ENCODE results near the gene REM1. TPM values are rescaled to one million over a fixed set of nuclear protein-coding genes. Genes with fewer than 3 reads are reported as not detected.

Gene REM1
- total and polyA plus RNA-seq, 2 of the 13 experiments (the other 11 are each of a cell fraction or from before 2014, with no cell fraction given): not detected

GRCh38 chr20:31494131-31494530 is 19.0 kb downstream of the REM1 start (continued):
- TF ChIP-seq CCAR2 (optimal IDR thresholded peaks at IDR 0.05; ENCODE audit: low read depth, low read length): peak; percentile 33
- TF ChIP-seq CTCF (CRISPR knock-in tag; IDR thresholded peaks at IDR 0.05): peak; percentile 63
- 0 out of 2 replicates have a peak, but pooled peaks have one; percentile 7 for TF ChIP-seq ATF7 (IDR thresholded peaks at IDR 0.05)
- no peak for TF ChIP-seq ATF7 (CRISPR knock-in tag; IDR thresholded peaks at IDR 0.05)
- TF ChIP-seq CEBPB (IDR thresholded peaks at IDR 0.05; ENCODE audit: borderline replicate concordance, low read depth, low read length): peak; percentile 35; the same call in 1 of the 2 replicates

- Histone ChIP-seq H3K9ac (ENCODE audit: insufficient read depth, low read depth, low read length) (no peak overlapping the region), H3K27ac (ENCODE audit: extremely low read length, insufficient read depth, low read length) (no peak overlapping the region), H3K9me3 (ENCODE audit: low read length) (no peaks in the 10 kb centered on the region), H3K36me3 (replicated peaks in 1 of 2; ENCODE audit: control insufficient read depth in 1 of 2, insufficient read depth in 2 of 2, low read length in 2 of 2) (no peaks in the 10 kb centered on the region), H3K4me1 (ENCODE audit: insufficient read depth, low read length) (no peaks in the 10 kb centered on the region), H3K79me2 (ENCODE audit: insufficient read depth, low read length) (no peaks in the 10 kb centered on the region), H3K27me3 (ENCODE audit: control insufficient read depth in 1 of 2, insufficient read depth in 2 of 2, low read length in 2 of 2) (peaks cover 6 to 26% of the 10 kb centered on the region in 2 experiments; a peak in 2 of 5 replicates), H3K4me3 (replicated peaks in 1 of 3; ENCODE audit: insufficient read depth in 1 of 3, low read depth in 2 of 3, low read length in 3 of 3) (no peak overlapping the region), H2AFZ (ENCODE audit: low read length) (no peak overlapping the region), H3K4me2 (ENCODE audit: low read depth, low read length) (no peak overlapping the region), H4K20me1 (ENCODE audit: insufficient read depth, low read length) (no peaks in the 10 kb centered on the region)
- POLR2A ChIA-PET: no interaction called here
- intact Hi-C loops (cut with micrococcal nuclease; ENCODE audit: unreplicated experiment) (no loop called here), in situ Hi-C loops (cut with HindIII; ENCODE audit: extremely low pct_ligation_motif_present, low pct_unique_long_range_greater_than_20kb) (loop anchor here (5.0 kb wide), 2 partner anchors 35 to 85 kb away; no protein-coding TSS in a partner anchor)
- CTCF ChIA-PET (ENCODE audit: low intra/inter-chr PET ratio, low total read pairs): no interaction called here
- ATAC-seq: no peak
- FAIRE-seq: no peak
- no peak for DNase-seq (ENCODE audit: low spot score)
- BruUV-seq (replicated peaks): no TSS peak
- WGBS (ENCODE audit: low lambda C conversion rate): 6% methylated on average over 15 of the region's 15 CpGs
- TF ChIP-seq ZNF816 (CRISPR knock-in tag; IDR thresholded peaks at IDR 0.05; ENCODE audit: borderline replicate concordance): no peak
- TF ChIP-seq FOXC1 (CRISPR knock-in tag; IDR thresholded peaks at IDR 0.05; ENCODE audit: borderline replicate concordance): no peak
- no peak for TF ChIP-seq HNRNPUL1 (IDR thresholded peaks at IDR 0.05; ENCODE audit: low read depth, low read length)
- no peak for TF ChIP-seq CAMTA2 (CRISPR knock-in tag; IDR thresholded peaks at IDR 0.05; ENCODE audit: borderline replicate concordance)
- TF ChIP-seq ZNF34 (CRISPR knock-in tag; IDR thresholded peaks at IDR 0.05; ENCODE audit: borderline replicate concordance): no peak
- TF ChIP-seq, protein P1, sequence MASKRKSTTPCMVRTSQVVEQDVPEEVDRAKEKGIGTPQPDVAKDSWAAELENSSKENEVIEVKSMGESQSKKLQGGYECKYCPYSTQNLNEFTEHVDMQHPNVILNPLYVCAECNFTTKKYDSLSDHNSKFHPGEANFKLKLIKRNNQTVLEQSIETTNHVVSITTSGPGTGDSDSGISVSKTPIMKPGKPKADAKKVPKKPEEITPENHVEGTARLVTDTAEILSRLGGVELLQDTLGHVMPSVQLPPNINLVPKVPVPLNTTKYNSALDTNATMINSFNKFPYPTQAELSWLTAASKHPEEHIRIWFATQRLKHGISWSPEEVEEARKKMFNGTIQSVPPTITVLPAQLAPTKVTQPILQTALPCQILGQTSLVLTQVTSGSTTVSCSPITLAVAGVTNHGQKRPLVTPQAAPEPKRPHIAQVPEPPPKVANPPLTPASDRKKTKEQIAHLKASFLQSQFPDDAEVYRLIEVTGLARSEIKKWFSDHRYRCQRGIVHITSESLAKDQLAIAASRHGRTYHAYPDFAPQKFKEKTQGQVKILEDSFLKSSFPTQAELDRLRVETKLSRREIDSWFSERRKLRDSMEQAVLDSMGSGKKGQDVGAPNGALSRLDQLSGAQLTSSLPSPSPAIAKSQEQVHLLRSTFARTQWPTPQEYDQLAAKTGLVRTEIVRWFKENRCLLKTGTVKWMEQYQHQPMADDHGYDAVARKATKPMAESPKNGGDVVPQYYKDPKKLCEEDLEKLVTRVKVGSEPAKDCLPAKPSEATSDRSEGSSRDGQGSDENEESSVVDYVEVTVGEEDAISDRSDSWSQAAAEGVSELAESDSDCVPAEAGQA (IDR thresholded peaks at IDR 0.05; ENCODE audit: low read depth): no peak
- TF ChIP-seq, protein P1 (CRISPR knock-in tag; IDR thresholded peaks at IDR 0.05; ENCODE audit: borderline replicate concordance): no peak
- TF ChIP-seq FOXP1 (IDR thresholded peaks at IDR 0.05): no peak
- no peak for TF ChIP-seq FOXP1 (CRISPR knock-in tag; IDR thresholded peaks at IDR 0.05)
- no peak for TF ChIP-seq JUND (CRISPR knock-in tag; IDR thresholded peaks at IDR 0.05)
Measured at GRCh38 chr20:31496761-31497295, 21.7 kb downstream of the REM1 start.

Measured in HepG2 (cell line).